Hematopoietic multipotent progenitor cell treated with erythropoietin and hydrocortisone succinate and interleukin-3 and kit ligand, for 15 days (in vitro differentiated cells): ENCODE results near the gene PRSS38.

Experiments
- DNase-seq: peaks from one replicate; pipeline ENCODE4 v3.0.0-alpha.2; 2015; ENCODE audit warnings: low spot score

Gene PRSS38

DNA sequence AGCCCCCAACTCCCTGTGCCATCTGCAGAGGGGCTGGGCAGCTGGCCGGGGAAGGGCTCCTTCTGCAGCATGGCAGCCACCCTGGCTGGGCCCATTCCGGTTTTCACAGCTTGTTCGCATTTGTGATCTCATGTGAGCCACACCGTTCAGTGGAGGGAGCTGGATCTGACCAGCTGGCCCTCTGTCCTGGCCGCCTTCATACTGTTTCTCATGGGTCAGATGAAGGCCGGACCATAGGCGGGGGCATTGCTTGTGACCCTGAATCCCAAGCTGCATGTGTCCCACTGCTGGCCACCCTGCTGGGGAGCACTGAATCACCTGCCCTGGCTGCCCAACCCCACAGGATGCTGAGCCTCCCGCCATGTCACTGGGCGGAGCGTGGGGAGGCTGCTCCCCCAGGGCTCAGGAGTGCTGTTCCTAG, 36.4 kb upstream of the PRSS38 start:
- no peak for DNase-seq

DNA sequence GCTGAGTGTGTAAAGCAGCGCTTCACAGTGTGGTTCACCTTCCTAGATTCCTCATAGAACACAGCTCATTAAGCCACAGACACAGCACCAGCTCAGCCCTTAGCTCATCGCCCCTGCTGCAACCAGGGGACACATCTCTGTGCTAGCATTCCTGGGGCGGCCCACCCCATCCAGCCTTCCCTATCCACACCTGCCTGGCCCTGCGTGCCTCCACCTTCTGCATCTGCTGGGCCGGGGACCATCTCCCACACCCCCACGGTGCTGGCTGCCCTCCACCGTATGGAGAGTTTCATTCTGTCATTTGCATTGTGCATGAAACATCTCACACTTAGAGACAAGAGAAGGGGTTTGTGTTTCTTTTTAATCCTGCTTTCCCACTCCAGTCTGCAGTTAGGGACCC, 35.8 kb upstream of the PRSS38 start:
- DNase-seq: no peak

DNA sequence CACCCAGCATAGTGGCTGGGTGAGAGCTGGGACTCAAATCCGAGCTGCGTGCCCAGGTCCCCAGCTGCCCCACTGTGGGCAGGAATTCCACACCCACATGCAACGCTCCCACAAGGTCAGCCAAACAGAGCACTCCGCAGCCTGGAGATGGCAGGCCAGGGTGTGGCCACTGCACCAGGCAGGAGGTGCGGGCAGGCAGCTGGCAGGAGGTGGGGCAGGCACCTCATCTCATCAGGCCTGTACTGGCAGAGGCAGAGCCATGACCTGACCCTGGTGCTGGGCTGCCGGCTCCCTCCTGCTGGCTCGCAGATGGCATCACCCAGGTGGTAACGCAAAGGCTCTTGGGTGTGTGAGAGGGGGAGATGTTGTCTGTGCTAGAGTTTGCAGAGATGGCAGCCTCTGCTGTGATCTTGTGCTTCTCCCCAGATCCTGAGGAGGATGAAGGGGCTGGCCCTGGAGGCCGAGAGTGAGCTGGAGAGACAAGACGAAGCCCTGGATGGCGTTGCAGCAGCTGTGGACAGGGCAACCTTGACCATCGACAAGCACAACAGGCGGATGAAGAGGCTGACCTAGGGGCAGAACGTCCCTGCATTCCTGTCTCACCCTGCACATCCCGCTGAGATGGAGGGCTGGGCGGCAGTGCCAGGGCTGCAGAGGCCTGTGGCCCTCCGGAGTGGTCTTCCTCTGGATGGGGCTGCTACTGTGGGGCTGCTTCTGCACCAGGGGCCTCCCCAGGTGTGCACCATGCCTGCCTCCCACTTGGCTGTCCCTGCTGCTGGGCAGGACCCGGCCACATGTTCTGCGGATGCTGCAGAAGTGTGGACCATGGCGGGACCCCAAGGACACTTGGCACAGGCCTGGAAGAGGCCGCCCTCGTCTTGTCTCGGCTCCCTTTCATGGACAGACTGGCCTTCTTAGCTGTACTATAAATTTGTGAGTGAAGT, 35.1 kb upstream of the PRSS38 start:
- no peak for DNase-seq

DNA sequence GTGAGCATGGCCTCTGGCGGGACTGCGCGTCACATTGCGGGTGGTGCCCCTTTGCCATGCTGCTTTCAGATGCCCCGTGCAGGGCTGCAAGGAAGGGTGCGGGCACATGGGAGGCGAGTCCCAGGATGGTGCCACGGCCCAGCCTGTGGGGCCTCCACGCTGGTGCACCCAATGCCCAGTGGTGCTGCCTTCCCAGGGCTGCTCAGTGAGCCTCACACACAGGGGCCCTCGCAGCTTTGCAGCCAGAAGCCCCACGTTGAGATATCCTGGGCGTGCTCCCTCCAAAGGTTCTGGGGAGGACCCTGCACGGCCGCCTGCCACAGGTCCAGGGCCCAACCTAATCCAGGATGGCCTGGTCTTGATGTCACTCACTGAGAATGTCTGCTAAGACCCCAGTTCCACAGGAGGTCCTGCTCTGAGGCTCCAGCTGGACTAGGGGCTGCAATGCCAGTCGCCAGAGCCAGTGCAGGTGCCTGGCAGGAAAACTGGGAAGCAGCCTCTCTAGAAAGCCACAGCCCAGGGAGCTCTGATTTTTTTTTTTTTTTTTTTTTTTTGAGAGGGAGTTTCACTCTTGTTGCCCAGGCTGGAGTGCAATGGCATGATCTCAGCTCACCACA, 34.1 kb upstream of the PRSS38 start:
- DNase-seq: no peak

DNA sequence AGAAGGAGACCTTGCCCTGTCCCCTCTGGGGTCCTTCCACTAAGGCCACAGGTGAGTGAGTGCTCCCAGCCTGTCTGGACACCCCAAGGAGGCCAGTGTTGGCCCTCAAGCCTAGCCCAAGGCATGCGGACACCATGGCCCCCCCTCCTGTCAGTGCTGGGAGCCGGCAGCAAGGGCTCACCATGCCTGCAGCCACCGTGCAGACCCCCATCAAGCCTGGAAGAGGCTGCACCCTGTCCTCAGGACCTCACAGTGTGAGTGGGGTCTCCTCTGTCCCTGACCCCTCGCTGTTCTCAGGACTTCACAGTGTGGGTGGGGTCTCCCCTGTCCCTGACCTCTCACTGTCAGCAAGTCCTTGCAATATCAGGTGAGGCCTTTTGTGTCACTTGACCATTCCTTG, 33.2 kb upstream of the PRSS38 start:
- DNase-seq: no peak

DNA sequence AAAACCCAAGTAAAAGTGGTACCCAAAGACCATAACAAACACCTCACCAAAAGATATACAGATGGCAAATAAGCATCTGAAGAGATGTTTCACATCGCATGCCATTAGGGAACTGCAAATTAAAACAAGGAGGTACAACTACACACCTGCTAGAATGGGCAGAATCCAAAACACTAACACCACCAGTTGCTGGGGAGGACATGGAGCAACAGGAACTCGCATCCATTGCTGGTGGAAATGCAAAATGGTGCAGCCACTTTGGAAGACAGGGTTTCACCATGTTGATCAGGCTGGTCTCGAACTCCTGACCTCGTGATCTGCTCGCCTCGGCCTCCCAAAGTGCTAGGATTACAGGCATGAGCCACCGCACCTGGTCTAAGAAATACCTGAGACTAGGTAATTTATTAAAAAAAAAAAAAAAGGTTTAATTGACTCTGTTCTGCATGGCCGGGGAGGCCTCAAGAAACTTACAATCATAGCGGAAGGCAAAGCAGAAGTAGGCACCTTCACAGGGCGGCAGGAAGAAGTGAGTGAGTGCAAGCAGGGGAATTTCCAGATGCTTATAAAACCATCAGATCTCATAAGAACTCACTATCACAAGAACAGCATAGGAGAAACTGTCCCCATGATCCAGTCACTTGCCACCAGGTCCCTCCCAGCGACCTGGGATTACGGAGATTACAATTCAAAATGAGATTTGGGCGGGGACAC, 30.2 kb upstream of the PRSS38 start:
- DNase-seq: no peak

DNA sequence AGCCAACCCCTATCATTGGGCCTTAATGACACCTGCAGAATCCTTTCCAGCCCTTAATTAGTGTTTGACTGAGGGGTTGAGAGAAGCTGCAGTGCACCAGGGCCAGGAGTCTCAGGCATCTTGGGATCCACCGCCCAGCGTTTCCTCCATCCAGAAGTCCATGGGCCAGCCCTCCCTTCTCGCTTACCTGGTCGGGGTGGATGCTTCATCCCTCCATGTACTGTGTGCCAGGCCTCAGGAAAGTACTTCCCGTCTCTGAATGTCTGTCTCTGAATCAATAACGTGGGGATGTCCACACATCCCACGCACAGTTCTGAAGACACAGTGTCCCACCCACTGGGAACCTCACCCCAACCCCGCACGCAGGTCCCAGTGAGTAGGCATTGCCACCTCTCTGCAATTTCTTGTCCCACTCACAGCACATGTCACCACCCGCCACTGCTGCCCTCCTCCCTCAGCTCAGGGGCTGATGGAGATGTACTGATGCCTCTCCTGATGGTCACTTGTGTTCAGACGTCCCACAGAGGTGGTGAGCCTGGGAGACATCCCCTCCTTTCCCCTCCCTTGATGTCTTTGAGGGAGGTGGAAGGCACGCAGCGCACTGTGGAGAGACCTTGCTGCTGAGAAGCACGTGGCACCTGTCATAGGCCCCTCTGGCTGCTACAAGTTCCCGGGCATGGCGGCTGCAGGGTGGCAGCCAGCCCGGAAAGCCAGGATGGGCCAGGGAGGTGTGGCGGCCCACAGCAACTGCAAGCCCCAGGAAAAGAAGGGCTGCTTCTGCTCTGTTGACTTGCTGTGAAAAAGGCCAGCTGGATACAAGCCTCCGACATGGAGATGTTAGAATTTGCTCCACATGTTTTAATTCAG, 29.4 kb upstream of the PRSS38 start:
- DNase-seq: no peak

DNA sequence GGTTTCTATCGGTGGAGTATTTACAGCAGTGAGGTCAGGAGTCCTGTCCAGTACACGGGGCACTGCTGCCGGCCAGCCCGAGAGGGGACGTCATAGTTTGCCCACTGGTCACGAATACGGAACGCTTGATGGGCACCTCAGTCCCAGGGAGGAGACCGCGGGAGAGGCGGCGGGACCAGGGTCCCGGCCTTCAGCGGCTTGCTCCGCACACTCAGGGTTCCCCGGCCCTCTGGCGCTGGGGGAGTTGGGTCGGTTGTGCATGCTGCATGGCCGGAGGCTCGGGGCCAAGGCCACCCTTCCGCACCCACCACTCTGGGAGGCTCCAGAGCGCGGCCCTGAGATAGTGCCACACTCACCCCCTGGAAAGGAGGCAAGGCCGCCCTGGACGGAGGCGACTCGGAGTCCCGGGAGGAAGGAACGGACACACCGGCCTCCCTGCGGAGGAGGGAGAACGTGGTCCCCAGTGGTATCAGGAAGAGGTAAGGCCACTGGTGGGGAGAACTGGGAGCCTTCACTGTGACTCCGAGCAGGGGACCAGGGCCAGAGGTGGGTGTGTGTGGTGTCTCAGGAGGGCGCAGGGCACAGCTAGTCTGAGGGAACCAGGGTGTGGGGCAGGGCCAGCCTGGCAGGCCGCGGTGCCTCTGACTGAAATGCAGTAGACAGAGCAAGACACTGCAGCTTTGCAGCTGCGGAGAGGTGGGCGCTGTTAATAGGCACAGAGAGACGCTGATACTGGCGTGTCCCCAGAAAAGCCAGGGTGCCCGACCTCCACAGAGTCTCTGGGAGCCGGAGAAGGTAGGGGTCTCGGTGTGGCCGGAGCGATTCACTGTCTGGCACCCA, 28.6 kb upstream of the PRSS38 start:
- no peak for DNase-seq

DNA sequence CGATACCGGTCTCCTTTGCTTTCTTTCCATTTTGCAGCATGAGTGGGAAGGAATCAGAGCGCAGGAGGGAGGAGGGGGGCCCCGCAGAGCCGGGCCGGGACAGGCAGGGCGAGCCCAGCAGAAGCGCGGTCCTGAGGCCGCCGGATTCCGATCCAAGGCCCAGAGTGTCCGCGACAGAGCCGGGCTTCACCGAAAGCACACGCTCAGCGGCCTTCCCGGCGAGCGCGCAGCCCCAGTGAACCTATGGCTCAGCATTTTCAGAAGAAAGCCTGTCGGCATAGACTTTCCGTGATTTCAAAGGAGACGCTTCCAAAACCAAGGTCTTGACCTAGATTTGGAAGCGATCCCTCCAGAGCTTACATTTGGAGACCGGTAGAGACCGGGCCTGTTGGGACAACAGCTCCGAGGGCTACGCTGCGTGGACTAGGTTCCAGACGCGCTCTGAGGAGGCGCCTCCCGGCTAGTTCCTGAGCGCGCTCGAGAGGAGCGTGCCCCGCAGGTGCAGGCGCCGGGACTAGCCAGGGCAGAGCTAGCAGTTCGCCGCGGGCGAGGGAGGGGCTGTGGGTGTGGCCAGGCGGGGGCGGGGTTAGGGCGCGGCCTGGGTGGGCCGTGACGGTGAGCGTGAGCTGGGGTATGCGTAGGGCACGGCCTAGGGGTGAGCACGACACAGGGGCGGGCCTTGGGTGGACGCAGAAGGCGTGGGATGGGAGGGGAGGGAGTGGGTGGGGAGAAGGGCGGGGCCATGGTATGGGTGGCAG, 27.8 kb upstream of the PRSS38 start:
- DNase-seq: peak; percentile 34

DNA sequence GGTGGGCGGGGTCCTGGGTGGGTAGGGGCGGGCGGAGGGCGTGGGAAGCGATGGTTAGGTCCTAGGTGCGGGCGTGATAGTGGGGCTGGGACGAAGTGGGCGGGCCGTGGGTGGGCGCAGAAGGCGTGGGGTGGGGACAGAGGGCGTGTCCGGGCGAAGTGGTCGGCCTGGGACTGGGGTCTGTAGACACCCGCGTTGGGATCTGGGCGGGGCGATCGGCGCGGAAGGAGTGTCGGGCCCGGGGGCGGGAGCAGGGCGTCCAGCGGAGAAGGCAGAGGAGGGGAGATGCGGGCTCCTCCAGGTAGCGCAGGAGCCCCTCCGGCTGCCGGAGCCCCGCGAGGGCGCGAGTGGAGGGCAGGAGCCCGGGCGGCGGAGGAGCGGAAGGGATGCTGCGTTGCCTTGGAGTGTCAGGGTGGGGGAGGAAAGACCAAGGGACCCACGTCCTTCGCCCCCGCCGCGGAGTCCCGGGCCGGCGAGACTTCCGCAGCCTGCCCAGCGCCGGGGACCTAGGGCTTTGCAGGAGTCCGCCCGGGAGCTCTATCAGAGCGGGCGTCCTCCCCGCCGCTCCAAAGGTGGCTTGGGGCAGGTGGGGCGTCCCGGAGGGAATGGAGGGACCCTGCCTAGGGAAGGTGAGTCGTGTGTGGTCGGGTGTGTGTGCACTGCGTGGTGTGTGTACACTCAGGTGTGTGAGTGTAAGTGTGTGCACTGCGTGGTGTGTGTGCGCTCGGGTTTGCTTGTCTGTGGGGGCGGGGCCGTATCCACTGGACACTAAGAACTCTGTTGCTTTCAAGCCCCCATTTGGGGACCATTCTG, 27.0 kb upstream of the PRSS38 start:
- peak; percentile 4 for DNase-seq

DNA sequence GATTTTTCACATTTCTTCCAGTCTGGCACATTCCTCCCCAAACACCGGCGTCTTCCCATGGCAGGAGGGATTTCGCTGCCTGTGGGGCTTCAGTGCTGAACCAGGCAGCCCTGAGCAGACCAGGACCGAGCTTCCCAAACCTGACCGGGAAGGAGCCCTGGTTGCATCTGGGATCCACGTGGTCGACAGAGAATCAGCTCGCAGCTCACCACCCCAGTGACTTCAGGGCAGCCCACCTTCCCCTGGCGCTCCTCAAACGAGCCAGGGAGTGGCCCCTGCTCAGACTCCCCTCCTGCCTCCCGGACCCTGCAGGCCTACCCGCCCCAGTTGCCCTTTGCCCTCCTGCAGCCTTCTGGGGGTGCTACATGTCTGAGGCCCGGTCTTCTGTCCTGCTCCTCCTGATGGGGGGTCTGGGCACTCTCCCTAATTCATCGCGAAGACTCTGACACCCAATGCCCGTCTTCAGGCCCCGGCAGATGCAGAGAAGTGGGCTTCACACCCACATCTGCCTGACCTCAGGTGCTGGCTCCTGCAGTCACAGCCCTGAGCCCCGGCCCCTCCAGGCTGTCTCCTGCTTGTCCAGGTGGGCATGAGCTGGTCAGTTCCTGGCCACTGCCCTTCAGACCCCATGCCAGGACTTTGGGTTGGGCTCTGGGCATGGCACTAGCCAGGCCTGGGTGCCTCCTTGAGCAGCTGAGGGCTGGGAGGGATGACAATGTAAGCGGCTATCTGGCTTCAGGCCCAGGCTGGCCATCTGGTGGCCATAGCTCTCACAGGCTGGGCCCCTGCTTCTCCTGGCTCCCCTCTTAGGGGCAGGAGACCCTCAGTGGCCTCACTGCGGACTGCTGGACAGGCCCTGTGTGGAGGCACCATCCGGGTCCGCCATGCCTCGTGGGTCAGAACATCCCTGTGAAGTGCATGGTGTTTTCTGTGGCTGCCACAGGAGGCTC, 26.1 kb upstream of the PRSS38 start:
- DNase-seq: no peak

DNA sequence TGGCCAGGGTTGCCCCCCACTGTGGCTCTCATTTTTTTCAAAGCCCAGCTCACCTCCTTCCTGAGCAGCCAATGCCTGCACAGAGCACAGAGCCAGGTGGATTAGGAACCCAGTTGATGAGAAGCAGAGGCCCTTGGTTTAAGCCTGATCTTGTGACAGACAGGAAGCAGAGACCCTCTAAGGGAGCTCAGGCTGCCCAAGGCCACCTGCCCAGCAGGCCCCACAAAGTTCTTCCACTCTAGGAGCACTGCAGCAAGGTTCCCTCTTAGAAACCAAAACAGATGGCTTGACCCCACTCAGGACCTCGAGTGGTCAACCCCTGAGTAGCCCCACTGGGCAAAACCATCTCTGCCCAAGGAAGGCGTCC, 25.5 kb upstream of the PRSS38 start:
- no peak for DNase-seq

DNA sequence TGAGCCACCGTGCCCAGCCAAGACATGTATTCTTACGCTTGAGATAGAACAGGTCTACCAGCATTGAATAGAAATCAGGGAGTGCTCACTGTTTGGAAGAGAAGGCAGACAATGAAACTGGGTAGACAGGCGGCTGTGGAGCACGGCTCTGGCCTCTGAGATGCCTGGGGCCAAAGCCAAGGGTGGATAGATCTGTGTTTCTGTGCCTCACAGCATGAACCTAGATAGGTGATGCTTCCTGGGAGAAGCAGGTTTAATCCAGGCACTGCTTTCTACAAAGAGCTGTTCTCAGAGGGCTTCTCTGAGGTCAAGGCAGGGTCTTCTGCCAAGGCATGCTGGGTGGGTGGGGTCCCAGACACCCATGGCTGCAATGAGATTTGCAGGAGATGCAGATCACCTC, 24.6 kb upstream of the PRSS38 start:
- no peak for DNase-seq

DNA sequence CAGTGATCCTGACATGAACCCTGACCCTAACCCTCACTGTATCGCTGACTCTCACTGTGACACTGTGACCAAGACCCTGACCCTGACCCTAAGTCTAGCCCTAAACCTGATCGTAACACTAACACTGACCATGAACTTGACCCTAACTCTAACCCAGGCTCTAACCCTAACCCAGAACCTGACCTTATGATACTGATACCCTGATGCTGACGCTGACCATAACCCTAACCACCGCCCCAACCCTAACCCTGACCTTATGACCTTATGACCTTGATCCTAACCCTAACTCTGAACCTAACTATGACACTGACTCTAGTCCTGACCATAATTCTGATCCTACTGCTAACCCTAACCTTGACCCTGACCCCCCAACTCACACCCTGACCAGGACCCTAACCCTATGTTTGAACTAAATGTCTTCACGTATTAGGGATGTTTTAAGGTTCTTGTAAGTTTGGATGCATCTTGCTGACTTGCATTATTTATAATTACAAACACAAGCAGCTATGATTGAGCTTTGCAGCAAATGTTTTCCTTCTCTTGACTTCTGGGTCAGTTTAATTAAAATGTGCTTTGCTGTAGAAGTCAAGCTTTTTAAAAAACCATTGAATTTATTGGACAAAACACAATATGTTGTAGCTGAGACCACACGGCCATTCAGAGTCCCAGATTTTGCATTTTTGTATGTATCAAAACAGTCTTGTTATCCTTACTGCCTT, 23.9 kb upstream of the PRSS38 start:
- DNase-seq: no peak

DNA sequence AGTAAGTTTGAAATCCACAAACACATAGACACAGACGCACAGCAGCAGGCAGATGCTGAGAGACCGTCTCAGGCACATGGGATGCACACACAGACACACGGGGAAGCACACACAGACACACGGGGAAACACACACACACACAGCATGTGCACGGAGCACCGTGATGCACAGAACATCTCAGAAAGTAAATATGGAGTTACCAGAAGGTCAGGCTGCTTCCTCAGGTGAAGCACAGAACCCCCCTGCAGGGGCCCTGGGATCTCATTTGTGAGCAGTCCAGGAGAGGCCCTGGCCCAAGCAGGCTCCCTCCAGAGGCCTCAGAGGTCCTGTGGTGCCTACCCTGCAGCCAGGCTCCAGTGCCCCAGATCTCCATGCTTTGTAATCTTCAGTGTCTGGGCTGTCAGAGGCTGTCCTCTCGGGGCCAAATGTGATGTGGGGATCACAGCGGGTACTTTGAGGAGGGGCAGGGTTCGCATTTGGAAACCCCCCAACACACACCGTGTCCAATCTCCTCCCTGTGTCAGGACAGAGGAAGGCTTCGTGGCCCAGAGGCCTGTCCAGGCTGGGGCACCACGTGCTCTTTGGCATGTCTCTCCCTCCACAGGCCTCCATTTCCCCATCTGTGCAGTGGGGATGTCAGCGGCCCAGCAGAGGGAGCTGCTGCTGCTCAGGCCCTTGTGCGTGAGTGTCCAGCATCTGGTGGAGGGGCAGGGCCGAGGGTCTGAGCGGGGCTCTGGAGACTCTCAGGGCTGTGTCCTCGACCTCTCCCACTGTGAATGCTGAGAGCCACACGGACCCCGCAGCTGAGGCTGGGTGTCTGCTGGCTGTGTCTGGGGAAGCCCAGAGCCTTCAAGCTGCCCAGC, 23.0 kb upstream of the PRSS38 start:
- DNase-seq: no peak

DNA sequence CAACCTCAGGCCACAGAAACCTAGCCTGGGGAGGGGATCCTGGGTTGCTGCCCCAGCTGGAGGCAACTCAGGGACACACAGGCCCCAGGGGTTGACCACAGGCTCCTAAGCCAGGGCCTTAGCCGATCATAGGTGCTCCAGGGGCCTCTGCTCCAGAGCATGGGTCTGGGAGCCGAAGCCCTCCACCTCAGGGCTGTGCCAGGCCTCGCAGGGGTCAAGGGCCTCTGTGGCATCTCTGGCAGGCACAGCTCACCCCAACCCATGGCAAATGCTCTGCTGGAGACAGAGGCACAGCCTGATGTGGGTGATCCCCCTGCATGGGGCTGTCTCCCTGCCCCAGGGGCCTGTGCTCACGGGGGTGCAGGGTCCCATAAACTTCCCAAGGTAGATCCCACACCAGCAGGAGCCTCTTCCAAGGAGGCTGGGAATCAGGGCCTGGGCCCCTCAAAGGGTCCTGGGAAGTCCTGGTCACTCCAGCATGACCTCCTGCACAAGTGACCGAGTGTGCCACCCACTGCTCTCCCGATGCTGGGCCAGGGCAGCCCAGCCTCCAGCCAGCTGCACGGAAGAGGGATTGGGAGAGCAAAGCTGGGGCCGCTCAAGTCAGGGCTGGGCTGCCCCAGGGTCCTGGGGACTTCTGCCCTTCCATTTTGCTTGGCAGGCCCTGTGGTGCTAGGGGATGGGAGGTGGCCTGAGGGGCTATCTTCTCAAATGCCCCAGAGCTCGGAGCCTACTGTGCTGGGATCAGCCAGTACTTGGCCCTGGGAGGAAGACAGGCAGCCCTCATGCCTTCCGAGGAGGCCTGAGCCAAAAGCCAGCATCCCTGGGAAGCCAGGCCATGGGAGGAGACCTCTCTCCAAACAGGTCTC, 22.2 kb upstream of the PRSS38 start:
- DNase-seq: no peak
